ENCODE data around the gene JAG1.

JAG1 gene

DNA sequence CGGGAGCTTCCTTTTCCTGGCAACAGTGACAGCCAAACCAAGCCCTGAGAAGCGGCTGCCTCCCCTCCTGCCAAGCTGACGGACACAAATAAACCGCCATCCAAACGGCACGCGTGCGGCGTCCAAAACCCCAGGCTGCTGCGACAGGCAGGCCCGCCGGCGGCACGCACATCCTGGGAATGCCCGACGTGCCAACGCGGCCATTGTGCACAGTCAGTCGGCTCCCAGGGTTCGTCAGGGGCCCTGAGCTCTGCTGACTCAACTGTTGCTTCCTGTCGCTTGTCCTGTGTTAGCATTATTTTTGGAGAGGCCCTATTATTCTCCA is 6.8 kb downstream of the JAG1 start:
- DNase-seq: no peak

DNA sequence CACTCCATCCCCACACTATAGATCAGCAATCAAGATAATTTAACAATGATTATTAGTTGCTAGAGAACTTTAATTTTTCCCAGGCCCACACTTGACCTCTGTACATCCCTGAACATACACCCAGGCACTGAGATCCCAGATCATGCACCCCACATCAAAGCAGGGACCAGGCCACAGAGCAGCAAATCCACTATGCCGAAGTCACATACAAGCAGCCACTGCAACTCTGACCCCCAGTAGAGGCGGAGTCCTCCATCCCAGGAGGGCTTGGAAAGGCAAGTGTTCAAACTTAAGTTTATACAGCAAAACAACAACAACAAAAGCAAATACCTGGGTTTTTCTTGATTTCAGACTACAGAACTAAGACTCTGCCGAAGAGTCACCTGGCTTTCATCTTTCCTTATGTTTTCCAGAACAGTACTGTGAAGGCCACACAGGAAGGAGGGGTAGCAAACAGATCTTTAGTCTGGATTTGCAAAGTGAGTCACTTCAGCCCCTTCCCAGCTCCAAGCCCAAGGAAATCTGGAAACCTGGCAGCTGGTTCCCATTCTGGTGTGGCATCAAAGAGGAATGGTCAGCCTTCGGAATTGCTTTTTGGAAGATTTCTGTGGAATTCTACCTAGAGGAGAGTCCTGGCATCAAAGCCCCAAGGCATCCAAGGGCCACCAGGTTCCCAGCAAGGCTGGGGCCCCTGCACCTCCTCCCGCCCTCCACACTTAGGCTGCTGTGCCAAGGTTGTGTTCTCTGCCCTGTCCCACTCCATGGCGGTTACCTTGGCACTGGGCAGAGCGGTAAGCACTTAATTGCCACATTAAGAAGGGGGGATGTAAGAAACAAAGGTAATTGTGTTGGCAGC is 7.3 kb downstream of the JAG1 start:
- no peak for DNase-seq

DNA sequence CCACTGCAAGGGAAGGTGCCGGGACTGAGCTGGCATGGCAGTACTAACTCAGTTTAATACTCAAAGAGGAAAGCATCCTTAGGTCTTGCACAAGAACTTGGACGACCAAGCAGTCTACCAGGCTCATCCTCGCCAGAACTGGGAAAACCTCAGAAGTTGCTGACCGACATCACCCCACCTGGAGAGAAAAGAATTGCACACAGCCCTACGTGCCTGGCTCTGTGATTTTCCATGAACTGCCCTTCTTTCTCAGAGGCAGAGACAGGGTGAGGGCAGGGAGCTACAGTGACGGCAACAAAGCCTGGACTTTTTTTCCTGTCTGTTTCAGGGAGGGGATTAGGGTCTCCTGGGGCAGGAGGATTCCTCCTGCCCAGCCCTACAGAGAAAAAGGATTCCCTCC is 8.0 kb downstream of the JAG1 start:
- DNase-seq: no peak

DNA sequence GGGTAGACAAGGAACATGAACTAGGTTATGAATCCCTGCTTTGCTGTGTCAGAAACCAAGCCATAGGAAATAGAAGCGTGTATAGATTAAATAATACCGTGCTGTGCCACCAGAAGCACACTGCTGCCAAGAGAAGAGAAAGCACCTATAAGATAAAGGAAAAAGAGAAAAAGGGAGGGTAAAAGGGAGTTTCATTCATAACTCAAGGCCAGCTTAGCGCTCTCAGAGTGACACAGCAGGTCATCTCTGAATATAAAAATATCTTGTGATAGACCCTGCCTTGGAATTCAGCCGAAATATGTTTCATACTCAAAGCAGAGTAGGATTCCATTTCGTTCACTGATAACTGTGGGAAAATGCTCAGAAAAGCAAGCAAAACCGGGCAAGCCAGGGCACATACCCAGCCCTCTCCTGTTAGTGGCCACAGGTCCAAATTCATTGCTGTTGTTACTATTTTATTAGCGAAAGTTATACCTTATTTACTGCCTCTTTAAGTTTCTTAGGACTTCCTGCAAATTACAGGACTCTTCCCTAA is 8.7 kb downstream of the JAG1 start:
- DNase-seq: no peak

DNA sequence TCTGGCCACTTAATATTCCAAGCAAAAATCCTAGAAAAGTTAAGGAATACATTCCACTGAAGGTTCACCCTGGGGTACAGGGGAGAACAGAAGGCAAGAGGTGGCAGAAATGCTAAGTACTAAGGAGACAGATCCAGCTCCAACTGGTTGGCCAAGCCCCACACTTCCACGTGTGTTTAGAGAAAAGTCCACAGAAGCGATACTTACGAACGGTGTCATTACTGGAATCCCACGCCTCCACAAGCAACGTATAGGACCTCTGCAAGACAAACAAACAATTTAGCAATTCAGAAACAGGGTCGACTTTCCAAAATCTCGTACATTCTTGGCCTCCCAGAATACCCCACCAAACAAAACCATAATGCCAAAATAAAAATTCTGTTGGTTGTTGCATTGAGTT is 10.0 kb downstream of the JAG1 start:
- no peak for DNase-seq

DNA sequence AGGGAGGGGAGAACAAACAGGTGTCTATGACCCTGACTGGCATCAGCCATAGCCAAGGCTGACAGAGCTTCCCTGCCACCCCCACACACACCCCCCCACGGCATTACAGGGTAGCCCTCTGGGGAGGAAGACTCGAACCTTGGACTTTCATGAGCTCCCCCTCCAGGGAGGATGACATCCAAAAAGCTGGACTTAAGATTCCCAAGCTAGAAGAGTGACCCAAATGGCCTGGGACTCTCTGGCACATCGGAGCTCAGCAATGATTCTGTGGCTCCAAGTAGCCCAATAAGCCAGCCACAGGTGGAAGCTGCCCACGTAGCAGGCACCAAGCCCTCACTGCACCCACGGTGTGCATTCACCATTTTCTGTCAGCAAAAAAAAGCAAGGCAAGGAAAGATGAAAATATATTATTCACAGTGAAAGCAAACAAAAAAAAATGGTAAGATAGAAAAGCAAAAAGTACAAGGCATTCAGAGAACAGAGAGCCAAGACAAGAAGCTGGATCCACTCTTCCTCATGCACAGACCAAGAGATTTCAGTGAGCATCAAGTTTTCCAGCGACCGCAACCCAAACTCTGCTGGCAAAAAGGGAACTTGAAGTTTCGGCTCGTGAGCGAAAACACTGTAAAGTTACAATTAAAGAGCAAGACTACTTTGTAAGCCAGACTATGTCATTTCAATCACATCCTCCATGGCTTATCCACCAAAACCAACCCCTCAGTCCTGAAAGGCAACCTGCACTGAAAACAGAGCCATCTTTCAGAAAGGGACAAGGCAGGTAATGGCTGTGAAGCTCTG is 10.9 kb downstream of the JAG1 start:
- DNase-seq: no peak

DNA sequence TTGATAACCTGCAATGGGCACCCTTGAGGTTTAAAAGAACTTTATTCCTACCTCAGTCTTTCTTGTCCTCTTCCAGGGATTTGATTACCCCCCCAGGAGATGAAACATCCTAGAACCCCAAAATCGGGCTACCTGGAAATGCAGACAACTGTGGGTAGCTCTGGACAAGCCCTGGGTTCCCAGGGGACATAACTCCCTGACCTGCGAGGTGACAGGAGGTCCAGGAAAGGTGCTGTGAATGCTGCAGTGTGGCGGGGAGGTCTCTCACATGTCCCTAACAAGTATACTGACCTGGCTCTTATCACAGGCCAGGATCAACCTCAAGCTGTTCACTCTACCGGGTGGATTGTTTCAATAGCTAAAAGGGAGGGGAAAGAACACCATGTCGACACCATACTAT is 11.6 kb downstream of the JAG1 start:
- DNase-seq: no peak

DNA sequence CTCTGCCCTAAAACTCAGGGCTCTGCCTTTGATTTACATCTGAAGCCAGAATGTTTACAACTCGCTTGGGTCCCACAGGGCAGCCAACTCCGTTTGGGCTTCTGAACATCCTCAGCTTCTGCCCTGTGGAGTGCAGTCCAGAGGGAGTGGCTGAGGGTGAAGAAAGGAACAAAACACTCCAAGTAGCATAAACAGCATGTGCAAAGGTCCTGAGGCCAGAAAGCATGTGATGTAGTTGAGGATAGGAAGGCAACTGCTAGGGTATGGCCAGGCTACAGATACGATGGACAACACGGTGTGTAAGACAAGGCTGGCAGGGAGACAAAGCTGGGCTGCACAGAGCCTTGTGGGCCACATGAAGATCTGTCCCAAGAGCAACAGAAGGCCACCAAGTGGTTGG is 12.5 kb downstream of the JAG1 start:
- DNase-seq: no peak

DNA sequence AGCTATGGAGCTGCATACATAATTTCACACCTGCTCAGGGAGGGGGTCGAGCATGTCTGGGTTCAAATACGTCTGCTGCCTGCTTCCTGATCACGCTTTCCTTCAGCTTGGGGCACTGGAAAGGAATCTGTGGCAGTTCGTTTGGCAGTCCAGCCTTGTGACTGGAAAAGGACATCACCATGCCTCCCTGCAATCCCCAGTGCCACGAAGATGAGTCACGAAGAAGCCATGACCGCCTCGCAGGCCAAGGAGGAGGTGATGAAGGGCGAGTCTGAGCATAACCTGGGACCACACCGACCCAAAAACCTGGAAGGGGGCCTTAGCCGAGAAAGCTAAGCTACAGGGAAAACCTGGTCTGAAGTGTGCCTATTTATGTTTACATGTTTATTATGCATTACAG is 13.1 kb downstream of the JAG1 start:
- DNase-seq: no peak

DNA sequence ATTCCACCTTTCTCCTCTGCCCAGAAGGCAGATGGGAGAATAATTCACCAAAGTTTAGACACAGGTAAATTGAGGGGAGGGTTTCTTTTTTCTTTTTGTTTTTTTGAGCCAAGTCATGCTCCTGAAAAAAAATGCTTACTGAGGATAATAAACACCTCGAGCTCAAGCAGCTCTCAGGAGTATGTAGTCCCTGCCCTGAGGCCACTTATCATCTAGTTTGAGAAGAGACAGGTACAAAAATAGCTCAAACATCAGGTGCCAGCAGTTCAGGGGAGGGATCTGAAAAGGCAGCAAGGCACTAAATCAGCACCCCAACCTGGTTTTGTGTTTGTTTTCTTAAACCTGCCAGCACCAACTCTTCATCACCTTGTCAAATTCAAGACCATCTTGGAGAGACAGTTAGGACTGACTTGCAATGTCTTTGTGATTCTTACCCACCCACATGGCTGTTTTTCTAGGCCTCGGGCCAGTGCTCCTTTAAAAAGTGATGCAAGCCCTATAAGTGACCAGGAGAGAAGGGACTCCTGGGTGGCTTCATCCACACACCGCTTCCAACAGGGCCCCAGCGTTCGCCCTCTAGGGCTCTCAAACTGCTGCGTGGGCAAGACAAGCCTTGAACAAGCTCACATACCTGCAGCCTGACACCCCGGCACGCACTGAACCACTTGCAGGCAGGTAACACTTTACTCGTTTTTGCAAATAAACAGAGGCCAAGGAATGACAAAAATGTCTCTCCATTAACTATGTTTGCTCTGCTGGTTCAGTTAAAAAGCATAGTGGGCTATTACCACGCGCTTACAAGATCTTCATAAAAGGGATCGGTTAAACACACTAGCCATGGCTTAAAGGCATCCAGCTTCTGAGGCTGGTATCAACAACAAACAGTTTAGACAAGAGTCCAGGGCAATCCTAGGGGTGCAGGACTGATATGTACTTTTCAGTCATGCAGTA is 13.9 kb downstream of the JAG1 start:
- no peak for DNase-seq

DNA sequence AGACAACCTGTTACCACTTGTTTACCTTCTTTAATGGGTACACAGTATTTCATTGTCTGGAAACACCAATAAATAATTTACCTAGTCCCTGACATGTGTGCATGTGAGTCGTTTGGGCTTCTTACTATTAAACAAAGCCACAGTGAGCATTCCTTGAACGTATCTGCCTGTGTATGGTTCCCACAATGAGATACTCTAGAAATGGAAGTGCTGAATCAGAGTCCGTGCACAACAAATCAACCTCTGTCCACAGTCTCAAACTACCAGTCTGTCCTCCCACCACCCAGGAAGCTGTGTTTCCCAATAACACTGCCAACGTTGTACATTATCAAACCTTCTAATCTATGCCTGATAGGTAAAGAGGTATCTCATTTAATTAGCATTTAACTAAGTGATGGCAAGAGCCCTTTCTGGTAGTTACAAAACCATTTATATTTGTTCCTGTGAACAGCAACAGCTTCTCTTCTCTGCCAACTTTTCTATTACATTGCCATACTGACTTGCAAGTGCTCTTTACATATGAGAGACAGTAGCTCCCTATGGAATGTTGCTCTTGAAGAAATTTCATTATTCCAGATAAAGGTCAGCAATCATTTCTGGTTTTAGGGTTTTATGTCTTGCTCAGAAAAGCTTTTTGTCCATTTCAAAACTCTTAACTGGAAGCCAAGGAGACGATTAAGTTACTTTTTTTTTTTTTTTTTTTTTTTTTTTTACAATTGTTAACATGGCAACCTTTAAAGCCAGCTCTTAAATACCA is 14.7 kb downstream of the JAG1 start:
- no peak for DNase-seq

DNA sequence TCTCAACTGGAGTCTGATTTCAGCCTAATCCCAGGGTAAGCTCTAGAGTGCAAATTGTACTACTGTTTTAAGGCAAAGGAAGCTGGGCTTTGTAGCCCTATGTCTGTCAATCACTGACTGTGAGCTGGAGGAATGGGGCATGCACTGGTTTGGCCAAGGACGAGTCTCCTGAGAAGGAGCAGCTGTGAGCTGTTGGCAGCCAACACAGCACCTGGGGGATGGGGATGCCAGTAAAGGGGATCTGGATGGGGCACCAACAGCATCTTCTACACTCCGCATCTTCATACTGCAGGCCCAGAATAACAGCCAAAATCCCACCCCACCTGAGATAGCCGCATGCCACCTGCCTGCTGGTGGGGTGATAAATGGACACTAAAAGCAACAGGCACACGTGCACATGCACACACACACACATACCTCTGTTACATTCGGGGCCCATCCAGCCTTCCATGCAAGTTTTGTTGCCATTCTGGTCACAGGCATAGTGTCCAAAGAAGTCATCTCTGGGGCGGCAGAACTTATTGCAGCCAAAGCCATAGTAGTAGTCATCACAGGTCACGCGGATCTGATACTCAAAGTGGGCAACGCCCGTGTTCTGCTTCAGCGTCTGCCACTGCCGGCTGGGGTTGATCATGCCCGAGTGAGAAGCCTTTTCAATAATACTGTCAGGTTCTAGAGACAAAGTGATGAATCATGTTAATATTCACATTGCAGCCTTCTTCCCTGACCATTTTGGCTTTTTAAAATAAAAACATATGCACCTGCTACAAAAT is 15.6 kb downstream of the JAG1 start:
- DNase-seq: no peak

DNA sequence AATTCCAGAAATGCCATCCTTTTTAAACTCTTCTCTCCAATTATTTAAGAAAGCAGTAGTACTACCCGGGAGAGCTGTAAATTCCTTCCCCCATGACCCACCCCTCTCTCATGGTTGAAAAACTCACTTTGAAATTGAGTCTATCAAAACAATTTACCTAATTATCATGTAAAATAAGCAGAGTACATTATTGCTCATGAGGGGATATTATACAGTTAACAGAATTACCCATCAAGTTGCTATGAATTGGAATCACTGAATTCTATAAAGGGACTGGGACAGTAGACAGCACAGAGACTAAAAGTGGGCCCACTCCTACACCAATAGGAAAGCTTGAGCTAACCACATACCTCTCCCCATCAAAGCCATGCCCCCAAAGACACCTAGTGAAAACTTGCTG is 16.3 kb downstream of the JAG1 start:
- DNase-seq: no peak

DNA sequence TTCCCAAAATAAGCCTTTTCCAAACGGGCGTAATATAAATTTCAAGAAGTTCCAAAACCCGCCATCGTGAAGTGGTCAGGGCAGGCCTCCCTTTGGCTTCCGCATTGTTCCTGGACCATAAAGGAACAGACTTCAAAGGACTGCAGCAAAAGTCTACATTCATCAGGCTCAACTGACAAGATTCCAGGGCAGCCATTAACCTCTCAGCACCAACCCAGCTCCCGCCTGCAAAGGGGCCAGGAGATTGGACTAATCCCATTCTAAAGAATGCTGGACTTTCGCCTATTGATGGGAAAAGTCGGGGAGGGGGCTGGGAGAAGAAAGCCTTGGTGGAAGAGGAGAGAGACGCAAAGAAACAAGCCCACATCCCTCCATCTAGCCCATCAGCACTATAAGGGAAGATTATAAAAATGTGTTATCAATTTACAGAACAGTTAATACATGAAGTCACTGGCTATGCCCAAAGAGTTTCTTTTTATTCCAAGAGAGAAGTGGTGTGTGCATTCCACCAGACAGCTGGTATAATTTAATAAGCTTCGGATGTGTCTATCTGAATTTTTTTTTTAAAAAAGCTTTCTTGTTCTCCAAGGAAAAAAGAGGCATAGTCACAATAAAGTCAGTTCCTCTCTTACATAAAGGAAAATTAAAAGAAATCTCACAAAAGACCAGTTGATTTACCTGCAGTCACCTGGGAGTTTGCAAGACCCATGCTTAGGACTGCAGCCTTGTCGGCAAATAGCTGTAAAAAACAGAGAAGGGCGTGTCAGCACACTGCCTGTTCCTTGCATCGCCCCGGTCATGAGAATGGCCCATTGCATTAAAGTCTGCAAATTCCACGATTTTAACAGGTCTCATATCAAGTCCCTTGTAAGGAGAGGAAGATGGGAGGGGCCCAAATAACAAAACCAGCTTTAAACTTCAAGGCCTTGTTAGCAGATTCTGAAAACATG is 17.8 kb downstream of the JAG1 start:
- no peak for DNase-seq

DNA sequence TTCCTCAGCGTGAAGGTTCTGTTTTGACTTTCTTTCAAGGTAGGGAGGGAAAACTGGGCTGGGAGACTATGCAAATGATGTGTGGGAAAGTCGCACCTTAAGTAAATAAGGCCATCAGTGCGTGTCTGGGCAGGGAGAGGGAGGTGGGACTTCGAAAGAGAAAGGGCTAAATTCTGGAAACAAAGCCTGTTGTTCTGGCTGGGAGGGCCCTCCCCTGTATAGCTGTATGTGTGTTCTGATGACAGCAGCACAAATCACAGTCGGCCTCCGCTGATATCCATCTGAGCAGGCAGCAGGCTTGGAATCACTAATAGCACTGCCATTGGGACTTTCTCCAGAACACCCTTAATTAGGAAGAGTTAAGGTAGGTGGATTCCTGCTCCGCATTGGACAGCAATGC is 19.2 kb downstream of the JAG1 start:
- DNase-seq: no peak

DNA sequence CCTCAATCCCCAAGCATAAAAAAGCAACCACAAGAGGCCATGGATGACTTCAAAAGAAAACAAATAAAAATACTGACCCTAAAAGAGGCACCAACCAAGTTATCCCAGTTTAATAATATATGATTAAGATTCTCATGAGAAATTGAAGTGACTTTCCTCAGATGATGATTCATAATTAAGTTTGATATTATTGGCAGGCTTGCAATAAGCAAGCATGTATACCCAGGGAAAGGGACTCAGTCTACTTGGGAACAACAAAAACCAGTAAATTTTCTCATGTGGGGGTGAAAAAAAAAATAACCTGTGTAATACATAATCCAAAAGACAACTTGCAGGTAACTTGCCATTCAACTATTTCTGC is 19.6 kb downstream of the JAG1 start:
- no peak for DNase-seq

DNA sequence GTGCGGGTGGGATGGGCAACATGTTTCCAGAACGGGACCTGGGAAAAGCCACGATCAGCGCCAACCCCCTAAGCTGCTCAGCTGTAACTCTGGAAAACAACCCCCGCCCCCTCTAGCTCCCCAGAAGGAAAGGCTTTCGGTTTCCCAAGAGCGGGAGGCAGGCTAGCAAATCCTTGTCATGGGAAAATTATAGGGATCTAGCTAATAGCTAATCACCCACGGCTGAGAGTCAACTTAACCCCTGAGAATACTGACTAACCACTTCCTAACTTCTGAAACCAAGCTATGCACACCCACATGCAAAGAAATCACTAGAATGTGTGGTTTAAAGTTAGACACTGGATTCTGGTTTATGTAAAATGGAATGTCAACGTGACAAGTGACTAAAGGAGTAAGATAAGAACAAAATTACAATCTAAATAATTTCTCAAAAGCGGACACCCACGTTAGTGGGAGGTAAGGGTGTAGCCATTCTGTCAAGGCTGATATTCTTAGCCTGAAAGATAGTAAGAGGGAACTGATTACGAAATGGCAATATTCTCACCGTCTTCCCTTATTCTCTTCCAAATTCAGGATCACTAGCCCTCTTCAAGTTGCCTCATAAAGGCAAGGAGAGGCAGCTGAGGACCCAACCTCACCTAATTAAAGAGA is 20.1 kb downstream of the JAG1 start:
- DNase-seq: no peak

DNA sequence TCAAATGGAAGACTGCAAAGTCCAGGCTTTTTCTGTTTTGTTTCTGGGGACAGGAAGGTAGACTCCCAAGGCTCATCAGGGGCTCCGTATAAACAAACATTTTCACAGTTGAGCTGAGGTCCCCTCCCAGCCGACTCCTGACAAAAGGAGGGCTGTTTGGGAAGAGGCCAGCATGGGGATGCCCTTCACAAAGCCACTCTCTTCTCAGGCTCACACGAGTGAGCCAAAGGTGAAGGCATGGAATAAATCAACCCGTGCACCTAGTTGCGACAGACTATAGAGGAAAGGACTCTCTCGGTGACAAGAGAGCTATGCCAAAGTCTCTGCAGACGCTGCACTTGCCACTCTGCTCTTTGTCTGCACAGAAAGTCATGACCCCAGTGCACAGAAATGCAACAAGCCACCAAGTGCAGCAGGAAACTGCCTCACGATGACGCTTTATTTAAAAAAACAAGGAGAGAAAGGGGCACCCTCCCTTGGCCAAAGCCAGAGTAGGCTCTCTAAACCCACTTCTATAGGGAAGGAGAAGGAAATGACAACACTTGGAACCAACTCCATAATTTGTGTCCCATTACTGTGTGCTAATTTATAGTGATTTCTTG is 21.0 kb downstream of the JAG1 start:
- DNase-seq: no peak

DNA sequence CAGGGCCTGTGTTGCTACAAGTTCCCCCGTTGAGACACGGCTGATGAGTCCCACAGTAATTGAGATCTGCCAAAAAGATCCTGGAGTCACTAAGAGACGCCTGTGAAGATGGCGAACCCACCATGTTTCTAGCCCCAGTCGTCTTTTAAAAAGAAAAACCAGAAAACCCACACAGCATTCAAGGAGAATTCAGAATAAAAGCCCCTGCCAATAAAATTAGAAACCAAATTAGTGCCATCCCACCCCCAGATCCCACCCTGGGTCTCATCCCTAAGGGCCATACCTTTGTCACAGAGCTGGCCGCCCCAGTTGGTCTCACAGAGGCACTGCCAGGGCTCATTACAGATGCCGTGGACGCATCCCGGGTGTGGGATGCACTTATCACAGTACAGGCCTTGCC is 21.6 kb downstream of the JAG1 start:
- DNase-seq: no peak

Data from AML-193 (cell line).